ENCODE measurements around the gene MAGIX.

DNA sequence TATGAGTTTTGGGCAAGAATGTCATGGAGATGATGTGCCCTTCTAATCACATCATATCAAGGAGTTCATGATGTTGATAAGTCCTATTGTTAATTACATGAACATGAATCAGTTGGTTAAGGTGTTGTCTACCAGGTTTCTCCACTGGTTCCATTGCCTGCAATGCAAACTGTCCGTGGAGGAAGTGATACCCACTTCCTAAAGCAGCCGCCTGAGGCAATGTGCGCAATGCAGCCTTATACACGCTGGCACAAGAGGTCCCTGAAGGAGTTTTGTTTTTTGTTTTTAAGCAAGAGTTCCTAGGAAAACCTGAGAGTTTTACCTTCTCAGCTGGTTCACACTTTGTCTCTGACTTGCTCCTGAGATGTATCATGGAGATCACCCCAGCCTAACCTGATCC, 33.1 kb upstream of the MAGIX start:
- TF ChIP-seq POLR2AphosphoS5 (IDR thresholded peaks at IDR 0.05; ENCODE audit: low read depth, low read length) (no peak), TAF1 (IDR thresholded peaks at IDR 0.05; ENCODE audit: borderline replicate concordance, insufficient read depth, low read length) (no peak)
